Tibial nerve (tissue), 4 donors: ENCODE measurements around the gene CIB4. TPM values are rescaled to one million over a fixed set of nuclear protein-coding genes. Genes with fewer than 3 reads are reported as not detected.

Experiments
- DNase-seq, 2 donors: peaks; one replicate each; pipeline ENCODE4 v3.0.0-alpha.2; 2019; ENCODE audit warnings: low spot score in 2 of 2
- H3K27ac ChIP-seq, 4 donors: fragments of 200-600 bp; sonication (generic) in 3 of 4; one replicate each; pipeline ENCODE4 v1.5.1; 2017 to 2019; ENCODE audit warnings: mild to moderate bottlenecking in 1 of 4
- H3K27me3 ChIP-seq, 2 donors: fragments of 200-600 bp; sonication (generic) in 1 of 2; one replicate each; pipeline versions ENCODE4 v1.5.1 to v1.6.0; 2017 to 2019
- H3K36me3 ChIP-seq, 3 donors: fragments of 200-600 bp; sonication (generic); one replicate each; pipeline ENCODE4 v1.5.1; 2018 to 2019
- H3K4me1 ChIP-seq, 4 donors: fragments of 200-600 bp; sonication (generic) in 3 of 4; one replicate each; pipeline ENCODE4 v1.5.1; 2017 to 2019
- H3K4me3 ChIP-seq, 4 donors: fragments of 200-600 bp; sonication (generic) in 3 of 4; one replicate each; pipeline ENCODE4 v1.5.1; 2017 to 2019; ENCODE audit warnings: mild to moderate bottlenecking in 1 of 4, moderate library complexity in 1 of 4
- H3K9me3 ChIP-seq, 4 donors: fragments of 200-600 bp; sonication (generic) in 3 of 4; one replicate each; pipeline ENCODE4 v1.5.1; 2017 to 2019
- EP300 ChIP-seq, 2 donors: sonication (generic); formaldehyde crosslinking; IDR thresholded peaks; one replicate each; pipeline ENCODE4 v1.6.1; 2017; ENCODE audit warnings: antibody characterized with exemption in 2 of 2, mild to moderate bottlenecking in 1 of 2
- POLR2A ChIP-seq, 2 donors: fragments of 450-650 bp; IDR thresholded peaks; one replicate each; pipeline ENCODE4 v1.6.1; 2017; ENCODE audit warnings: antibody characterized with exemption in 2 of 2, mild to moderate bottlenecking in 2 of 2, moderate library complexity in 2 of 2
- WGBS, 2 donors: methylation state at CpG; one replicate each; pipeline ENCODE4 v1.1.5; 2018; 5-methylcytosine and 5-hydroxymethylcytosine counted together
- total RNA-seq, 4 donors: library from RNA; depleted of rRNA; stranded (reverse); fragments of >200 nt; gene quantifications; one replicate each; pipeline ENCODE4 v1.1.0, GENCODE V29; 2016
- TF ChIP-seq, protein P1 (sequence below), 5 experiments: fragments of 200-600 bp in 3 of 5; fragments of 450-650 bp in 2 of 5; sonication (generic) in 3 of 5; IDR thresholded peaks; one replicate each; pipeline ENCODE4 v1.5.1; 2016 to 2019; ENCODE audit warnings: antibody characterized with exemption in 5 of 5, mild to moderate bottlenecking in 3 of 5, moderate library complexity in 2 of 5

Gene CIB4
- total RNA-seq, 4 donors from 2014 or later, result not detected

DNA sequence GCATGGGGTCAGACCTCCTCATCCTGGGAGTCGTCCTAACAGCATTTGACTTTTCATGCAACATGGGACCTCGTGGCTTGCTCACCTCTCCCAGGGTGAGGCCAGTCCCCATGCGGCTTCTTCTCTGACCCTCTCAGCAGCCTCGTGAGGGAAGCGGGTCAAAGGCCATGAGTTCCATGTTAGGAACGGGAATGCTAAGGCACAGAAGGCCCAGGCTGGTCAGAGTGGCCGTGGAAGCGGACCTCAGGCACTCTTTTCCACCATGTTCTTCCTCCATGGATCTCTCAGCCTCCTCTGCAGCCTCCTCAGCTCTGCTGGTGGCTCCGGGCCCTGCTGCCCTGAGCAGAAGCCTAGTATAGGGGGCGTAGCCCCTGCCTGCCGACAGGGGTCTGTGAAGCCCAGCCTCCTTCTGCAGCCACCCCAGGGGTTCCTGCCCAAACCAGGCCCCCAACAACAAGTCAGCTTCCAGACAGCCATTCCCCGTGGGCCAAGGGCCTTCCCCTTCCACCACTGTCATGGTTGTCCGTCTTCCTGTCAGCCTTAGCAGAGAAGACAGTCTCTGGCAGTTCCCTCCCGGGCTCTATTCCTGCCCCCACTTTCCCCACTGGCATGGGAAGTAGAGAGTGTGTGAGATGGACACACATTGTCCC is 103.2 kb downstream of the CIB4 start:
- no peaks in the 10 kb centered on the region for H3K9me3 ChIP-seq
- no peaks in the 10 kb centered on the region for H3K27me3 ChIP-seq
- no peaks in the 10 kb centered on the region for H3K4me1 ChIP-seq
- WGBS, 2 donors, result 71 to 72% methylated on average over 13 to 14 of the region's 14 CpGs
- DNase-seq, result no peak
- H3K4me3 ChIP-seq, result no peak overlapping the region
- H3K27ac ChIP-seq, result no peak overlapping the region
- H3K36me3 ChIP-seq, result no peaks in the 10 kb centered on the region
- no peak for TF ChIP-seq EP300 (IDR thresholded peaks at IDR 0.05)
- no peak for TF ChIP-seq POLR2A (IDR thresholded peaks at IDR 0.05)
- TF ChIP-seq, protein P1, sequence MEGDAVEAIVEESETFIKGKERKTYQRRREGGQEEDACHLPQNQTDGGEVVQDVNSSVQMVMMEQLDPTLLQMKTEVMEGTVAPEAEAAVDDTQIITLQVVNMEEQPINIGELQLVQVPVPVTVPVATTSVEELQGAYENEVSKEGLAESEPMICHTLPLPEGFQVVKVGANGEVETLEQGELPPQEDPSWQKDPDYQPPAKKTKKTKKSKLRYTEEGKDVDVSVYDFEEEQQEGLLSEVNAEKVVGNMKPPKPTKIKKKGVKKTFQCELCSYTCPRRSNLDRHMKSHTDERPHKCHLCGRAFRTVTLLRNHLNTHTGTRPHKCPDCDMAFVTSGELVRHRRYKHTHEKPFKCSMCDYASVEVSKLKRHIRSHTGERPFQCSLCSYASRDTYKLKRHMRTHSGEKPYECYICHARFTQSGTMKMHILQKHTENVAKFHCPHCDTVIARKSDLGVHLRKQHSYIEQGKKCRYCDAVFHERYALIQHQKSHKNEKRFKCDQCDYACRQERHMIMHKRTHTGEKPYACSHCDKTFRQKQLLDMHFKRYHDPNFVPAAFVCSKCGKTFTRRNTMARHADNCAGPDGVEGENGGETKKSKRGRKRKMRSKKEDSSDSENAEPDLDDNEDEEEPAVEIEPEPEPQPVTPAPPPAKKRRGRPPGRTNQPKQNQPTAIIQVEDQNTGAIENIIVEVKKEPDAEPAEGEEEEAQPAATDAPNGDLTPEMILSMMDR (IDR thresholded peaks at IDR 0.05), result no peak

DNA sequence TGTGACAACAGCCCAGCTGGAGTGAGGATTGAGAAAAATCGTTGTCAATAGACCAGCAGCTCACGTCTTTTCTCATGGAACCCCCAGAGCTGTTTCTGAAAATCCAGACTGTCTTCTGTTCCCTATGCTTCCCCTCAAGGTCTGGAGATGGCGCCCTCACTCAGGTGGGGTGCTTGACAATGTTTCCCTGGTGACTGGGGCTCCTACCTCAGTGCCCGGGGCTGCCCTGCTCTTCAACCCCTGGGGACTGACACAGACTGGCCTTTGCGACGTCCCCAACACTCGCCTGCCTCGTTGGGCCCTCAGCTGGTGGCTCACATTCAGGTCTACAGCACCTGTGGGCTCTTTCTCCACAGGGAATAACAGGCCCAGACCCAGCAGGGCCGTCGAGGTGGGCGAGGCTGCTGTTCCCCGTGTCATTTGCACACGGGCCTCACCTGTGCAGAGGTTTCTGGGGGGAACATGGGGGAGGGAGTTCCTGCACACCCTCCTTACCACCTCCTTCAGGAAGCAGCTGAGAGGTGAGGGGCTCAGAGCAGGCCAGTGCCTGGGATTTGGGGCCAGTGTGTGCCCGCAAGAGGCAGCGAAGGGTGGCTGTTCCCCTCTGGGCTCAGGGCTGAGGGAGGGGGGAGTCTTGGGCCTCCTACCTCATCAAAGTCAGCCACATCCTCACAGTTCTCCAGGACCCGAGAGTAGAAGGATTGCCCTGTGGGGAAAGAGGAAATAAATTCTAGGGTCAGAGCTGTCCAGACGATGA is 103.9 kb downstream of the CIB4 start:
- TF ChIP-seq, protein P1 (IDR thresholded peaks at IDR 0.05), result no peak
- TF ChIP-seq EP300 (IDR thresholded peaks at IDR 0.05) (no peak), POLR2A (IDR thresholded peaks at IDR 0.05) (no peak)
- Histone ChIP-seq H3K9me3 (no peaks in the 10 kb centered on the region), H3K4me3 (no peak overlapping the region), H3K4me1 (no peaks in the 10 kb centered on the region), H3K36me3 (no peaks in the 10 kb centered on the region), H3K27ac (no peak overlapping the region), H3K27me3 (no peaks in the 10 kb centered on the region)
- DNase-seq, result no peak
- WGBS, 2 donors, result 85 to 86% methylated on average over 17 of the region's 17 CpGs

GRCh38 chr2:26536371-26537068 is 104.6 kb downstream of the CIB4 start:
- no peak overlapping the region for H3K4me3 ChIP-seq
- no peak for DNase-seq
- 78 to 79% methylated on average over 20 of the region's 20 CpGs for WGBS, 2 donors
- no peaks in the 10 kb centered on the region for H3K27me3 ChIP-seq
- H3K9me3 ChIP-seq, result no peaks in the 10 kb centered on the region
- no peaks in the 10 kb centered on the region for H3K4me1 ChIP-seq
- H3K27ac ChIP-seq, result no peak overlapping the region
- H3K36me3 ChIP-seq, result no peaks in the 10 kb centered on the region
- TF ChIP-seq EP300 (IDR thresholded peaks at IDR 0.05), result no peak
- TF ChIP-seq, protein P1 (IDR thresholded peaks at IDR 0.05), result no peak
- TF ChIP-seq POLR2A (IDR thresholded peaks at IDR 0.05), result no peak

GRCh38 chr2:26535663-26536275 is 105.4 kb downstream of the CIB4 start:
- DNase-seq, result no peak
- Histone ChIP-seq H3K27me3 (no peaks in the 10 kb centered on the region), H3K36me3 (no peaks in the 10 kb centered on the region), H3K27ac (no peak overlapping the region), H3K9me3 (no peaks in the 10 kb centered on the region), H3K4me1 (no peaks in the 10 kb centered on the region), H3K4me3 (no peak overlapping the region)
- TF ChIP-seq, protein P1 (IDR thresholded peaks at IDR 0.05), result no peak
- TF ChIP-seq EP300 (IDR thresholded peaks at IDR 0.05) (no peak), POLR2A (IDR thresholded peaks at IDR 0.05) (no peak)
- 84 to 86% methylated on average over 7 to 8 of the region's 8 CpGs for WGBS, 2 donors
